ENCODE data around the gene CPM. TPM values are rescaled to one million over a fixed set of nuclear protein-coding genes. Genes with fewer than 3 reads are reported as not detected.

The CPM gene
- polyA plus RNA-seq, 1 experiment: 5.8 TPM

DNA sequence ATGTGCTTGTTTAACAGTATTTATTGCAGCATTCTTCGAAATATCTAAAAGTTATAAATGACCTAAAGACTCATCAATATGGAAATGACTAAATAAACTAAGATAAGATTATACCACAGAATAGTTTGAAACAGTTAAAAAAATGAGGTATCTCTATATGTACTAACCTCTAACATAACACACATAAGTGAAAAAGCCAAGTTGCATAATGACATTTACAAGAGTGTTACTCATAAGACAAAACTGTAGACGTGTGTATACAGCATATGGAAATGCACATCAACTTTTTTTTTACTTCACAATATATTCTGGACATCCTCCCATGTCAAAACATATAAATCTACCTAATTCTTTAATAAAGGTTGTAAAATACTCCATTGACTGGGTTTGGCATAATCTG lies 22.8 kb downstream of the CPM start:
- Histone ChIP-seq H3K4me3 (ENCODE audit: low read depth, low read length) (no peak overlapping the region), H3K27me3 (ENCODE audit: control insufficient read depth, insufficient read depth, low read length) (no peaks in the 10 kb centered on the region), H3K36me3 (ENCODE audit: control insufficient read depth, insufficient read depth, low read length) (no peaks in the 10 kb centered on the region)
- no peak for DNase-seq (ENCODE audit: low read depth)
- POLR2A ChIA-PET: no interaction called here
- CTCF ChIA-PET: interaction anchor here (1.4 to 1.6 kb wide), 2 partner anchors 11 to 151 kb away, joined by 3 to 4 read pairs; no protein-coding TSS in a partner anchor
- TF ChIP-seq, protein P1, sequence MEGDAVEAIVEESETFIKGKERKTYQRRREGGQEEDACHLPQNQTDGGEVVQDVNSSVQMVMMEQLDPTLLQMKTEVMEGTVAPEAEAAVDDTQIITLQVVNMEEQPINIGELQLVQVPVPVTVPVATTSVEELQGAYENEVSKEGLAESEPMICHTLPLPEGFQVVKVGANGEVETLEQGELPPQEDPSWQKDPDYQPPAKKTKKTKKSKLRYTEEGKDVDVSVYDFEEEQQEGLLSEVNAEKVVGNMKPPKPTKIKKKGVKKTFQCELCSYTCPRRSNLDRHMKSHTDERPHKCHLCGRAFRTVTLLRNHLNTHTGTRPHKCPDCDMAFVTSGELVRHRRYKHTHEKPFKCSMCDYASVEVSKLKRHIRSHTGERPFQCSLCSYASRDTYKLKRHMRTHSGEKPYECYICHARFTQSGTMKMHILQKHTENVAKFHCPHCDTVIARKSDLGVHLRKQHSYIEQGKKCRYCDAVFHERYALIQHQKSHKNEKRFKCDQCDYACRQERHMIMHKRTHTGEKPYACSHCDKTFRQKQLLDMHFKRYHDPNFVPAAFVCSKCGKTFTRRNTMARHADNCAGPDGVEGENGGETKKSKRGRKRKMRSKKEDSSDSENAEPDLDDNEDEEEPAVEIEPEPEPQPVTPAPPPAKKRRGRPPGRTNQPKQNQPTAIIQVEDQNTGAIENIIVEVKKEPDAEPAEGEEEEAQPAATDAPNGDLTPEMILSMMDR (IDR thresholded peaks at IDR 0.05; ENCODE audit: insufficient read depth, low read depth, low read length): no peak

DNA sequence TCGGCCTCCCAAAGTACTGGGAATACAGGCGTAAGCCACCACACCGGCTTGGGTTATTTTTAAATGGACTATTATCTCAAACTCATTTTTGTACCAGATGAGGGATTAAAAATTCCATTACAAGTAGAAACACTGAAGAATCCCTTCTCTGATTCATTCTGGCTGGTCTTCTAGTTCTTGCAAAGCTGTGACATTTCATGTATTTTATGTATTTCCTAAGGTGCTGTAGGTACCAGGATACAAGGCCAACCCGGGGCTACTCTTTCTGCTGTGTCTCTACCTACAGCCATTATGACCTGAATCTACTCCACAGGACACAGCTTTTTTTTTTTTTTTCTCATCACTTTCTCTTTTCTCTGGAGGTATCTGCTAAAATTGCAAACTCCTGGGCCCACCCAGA lies 24.9 kb downstream of the CPM start:
- POLR2A ChIA-PET: no interaction called here
- DNase-seq (ENCODE audit: low read depth): no peak
- TF ChIP-seq, protein P1 (IDR thresholded peaks at IDR 0.05; ENCODE audit: insufficient read depth, low read depth, low read length): no peak
- no peaks in the 10 kb centered on the region for H3K27me3 ChIP-seq (ENCODE audit: control insufficient read depth, insufficient read depth, low read length)
- H3K36me3 ChIP-seq (ENCODE audit: control insufficient read depth, insufficient read depth, low read length): no peaks in the 10 kb centered on the region
- CTCF ChIA-PET: interaction anchor here (0.6 kb wide), 1 partner anchor 158 kb away, joined by 3 read pairs; no protein-coding TSS in a partner anchor
- no peak overlapping the region for H3K4me3 ChIP-seq (ENCODE audit: low read depth, low read length)

DNA sequence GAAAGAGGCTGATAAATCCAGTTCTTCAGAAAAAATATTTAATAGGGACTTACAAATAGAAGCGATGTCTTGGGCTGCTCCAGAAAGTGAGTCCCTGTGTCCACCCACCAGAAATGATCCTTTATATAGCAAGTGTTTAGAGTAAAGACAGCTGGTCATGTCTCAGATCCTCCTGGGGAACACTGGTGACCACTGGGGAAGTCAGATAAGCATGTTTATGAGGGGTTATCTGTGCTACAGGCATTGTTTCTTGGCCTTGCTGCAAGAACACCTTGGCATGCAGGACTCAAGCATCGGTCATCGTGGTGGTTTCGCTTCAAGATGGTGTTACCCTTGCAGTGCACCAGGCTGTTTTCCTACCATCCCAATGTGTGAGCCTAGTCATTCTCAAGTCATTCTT lies 27.2 kb downstream of the CPM start:
- POLR2A ChIA-PET: no interaction called here
- H3K27me3 ChIP-seq (ENCODE audit: control insufficient read depth, insufficient read depth, low read length): no peaks in the 10 kb centered on the region
- no peak overlapping the region for H3K4me3 ChIP-seq (ENCODE audit: low read depth, low read length)
- H3K36me3 ChIP-seq (ENCODE audit: control insufficient read depth, insufficient read depth, low read length): no peaks in the 10 kb centered on the region
- CTCF ChIA-PET: interaction anchor here (1.0 kb wide), 1 partner anchor 9 kb away, joined by 3 read pairs; no protein-coding TSS in a partner anchor
- TF ChIP-seq, protein P1 (IDR thresholded peaks at IDR 0.05; ENCODE audit: insufficient read depth, low read depth, low read length): no peak
- no peak for DNase-seq (ENCODE audit: low read depth)

DNA sequence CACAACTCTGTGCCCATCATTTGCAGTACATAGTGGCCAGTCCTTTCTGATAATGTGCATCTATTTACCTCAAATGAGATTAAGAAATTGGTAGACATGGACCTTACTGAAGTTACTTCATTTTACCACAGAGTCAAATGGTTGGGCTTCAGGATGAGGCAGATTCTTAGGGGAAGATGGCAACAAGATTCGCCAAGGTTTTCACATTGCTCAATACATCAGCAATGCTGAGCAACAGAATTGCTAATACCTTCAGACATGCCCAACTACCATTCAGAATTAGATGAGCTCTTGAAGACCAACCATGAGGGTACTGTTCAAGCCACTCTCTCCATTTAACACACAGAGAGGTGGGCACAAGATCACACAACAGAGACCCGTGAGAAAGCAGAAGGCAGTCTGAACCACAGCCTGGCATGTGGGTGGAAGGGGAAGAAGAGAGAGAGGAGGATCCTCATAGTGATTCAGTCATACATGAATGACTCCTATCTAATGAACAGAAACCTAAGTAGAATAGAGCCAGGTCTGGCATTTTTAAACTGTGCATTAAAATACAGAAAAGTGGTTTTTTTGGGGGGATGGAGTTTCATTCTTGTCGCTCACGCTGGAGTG lies 28.5 kb downstream of the CPM start:
- Histone ChIP-seq H3K36me3 (ENCODE audit: control insufficient read depth, insufficient read depth, low read length) (no peaks in the 10 kb centered on the region), H3K4me3 (ENCODE audit: low read depth, low read length) (no peak overlapping the region), H3K27me3 (ENCODE audit: control insufficient read depth, insufficient read depth, low read length) (no peaks in the 10 kb centered on the region)
- no peak for DNase-seq (ENCODE audit: low read depth)
- POLR2A ChIA-PET: no interaction called here
- TF ChIP-seq, protein P1 (IDR thresholded peaks at IDR 0.05; ENCODE audit: insufficient read depth, low read depth, low read length): no peak
- CTCF ChIA-PET: no interaction called here

- Histone ChIP-seq H3K27me3 (ENCODE audit: control insufficient read depth, insufficient read depth, low read length) (no peaks in the 10 kb centered on the region), H3K36me3 (ENCODE audit: control insufficient read depth, insufficient read depth, low read length) (no peaks in the 10 kb centered on the region), H3K4me3 (ENCODE audit: low read depth, low read length) (no peak overlapping the region)
- ChIA-PET CTCF (interaction anchor here (1.0 to 1.3 kb wide), 2 partner anchors 9 to 11 kb away, joined by 3 to 4 read pairs; no protein-coding TSS in a partner anchor), POLR2A (no interaction called here)
- TF ChIP-seq, protein P1 (IDR thresholded peaks at IDR 0.05; ENCODE audit: insufficient read depth, low read depth, low read length): no peak
- DNase-seq (ENCODE audit: low read depth): no peak
Measured at GRCh38 chr12:68903511-68903910, 29.5 kb downstream of the CPM start.
